Measurements from ENCODE around the gene LIN7A.
"Not testable (repeated sequence)": the region's sequence is repeated elsewhere in the genome, so short reads cannot be mapped to it uniquely, and the experiment has no call there.

LIN7A gene

GRCh38 chr12:80807640-80808288 lies 130.0 kb downstream of the LIN7A start:
- no peak for DNase-seq (ENCODE audit: low read depth)

GRCh38 chr12:80805106-80805505 lies 132.6 kb downstream of the LIN7A start:
- DNase-seq (ENCODE audit: low read depth), result no peak

- peak; percentile 17 for DNase-seq (ENCODE audit: low read depth)
Measured at GRCh38 chr12:80802652-80803400, 134.9 kb downstream of the LIN7A start.

GRCh38 chr12:80798281-80798680 lies 139.5 kb downstream of the LIN7A start:
- peak; percentile 18 for DNase-seq (ENCODE audit: low read depth)

GRCh38 chr12:80794551-80794950 lies 143.2 kb downstream of the LIN7A start:
- DNase-seq (ENCODE audit: low read depth), result no peak

DNA sequence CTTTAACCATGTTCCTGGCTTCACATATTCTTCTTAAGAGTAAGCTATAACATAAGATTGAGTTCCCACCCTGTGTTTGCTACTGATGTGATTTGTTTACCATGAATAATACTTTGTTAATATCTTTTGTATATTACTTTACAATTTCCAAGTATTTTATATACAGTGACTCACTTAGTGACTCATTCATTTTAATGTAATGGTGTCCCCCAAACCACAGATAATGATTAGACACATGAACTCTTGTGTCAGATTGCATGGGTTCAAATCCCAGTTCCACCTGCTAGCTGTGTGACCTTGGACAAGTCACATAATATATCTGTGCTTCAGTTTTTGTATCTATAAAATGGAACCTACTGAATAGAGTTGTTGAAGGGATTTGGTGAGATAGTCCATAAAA lies 144.9 kb downstream of the LIN7A start:
- DNase-seq (ENCODE audit: low read depth), result no peak

DNA sequence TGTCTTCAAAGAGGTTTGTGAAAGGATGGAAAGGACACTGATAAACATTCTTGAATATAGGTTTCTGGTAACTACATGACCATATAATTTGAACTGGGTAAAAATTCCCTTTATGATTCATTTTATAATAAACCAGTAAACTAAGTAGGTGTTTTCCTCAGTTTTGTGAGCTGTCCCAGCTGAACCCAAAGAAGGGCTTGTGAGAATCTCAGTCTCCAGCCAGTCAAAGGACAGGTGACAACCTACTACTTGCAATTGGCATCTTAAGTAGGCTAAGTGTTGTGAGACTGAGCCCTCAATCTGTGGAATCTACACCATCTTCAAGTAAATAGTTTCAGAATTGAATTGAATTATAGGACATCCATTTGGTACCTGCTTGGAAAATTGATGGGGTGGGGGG lies 145.9 kb downstream of the LIN7A start:
- DNase-seq (ENCODE audit: low read depth), result no peak

- not testable (repeated sequence) for DNase-seq (ENCODE audit: low read depth)
Measured at GRCh38 chr12:80788407-80788806, 149.3 kb downstream of the LIN7A start.

DNA sequence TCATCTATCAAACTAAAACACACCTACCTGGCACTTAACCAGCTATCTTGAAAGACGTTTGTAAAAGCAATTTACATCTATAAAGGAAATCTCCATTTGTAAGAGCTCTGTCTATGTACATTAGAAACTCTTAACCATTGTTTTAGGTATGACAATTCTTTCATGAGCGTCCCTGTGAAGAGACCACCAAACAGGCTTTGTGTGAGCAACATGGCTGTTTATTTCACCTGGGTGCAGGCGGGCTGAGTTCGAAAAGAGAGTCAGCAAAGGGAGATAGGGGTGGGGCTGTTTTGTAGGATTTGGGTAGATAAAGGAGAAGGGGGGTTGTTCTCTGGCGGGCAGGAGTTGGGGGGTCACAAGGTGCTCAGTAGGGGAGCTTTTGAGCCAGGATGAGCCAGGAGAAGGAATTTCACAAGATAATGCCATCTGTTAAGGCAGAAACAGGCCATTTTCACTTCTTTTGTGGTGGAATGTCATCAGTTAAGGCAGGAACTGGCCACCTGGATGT lies 154.7 kb downstream of the LIN7A start:
- DNase-seq (ENCODE audit: low read depth), result not testable (repeated sequence)

DNA sequence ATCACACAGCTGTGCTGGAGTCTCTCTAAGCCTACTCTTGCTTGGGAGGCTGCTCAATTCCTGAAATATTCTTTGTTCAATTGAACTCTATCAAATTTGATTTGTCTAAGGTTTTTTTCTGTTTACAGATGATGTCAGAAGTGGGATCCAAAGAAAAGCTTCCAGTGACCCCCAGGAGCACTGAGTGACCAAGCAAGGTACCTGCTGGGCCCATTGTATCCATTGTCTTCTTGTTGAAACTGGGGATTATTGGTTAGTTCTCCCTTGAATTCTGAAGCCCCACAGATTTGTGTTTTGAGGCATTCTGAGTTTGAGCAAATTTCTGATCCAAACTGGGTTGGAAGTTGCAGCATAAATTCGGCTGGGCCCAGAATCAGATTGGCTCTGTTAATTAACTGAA lies 156.4 kb downstream of the LIN7A start:
- DNase-seq (ENCODE audit: low read depth), result no peak

GRCh38 chr12:80780746-80781145 lies 157.0 kb downstream of the LIN7A start:
- DNase-seq (ENCODE audit: low read depth), result no peak

DNA sequence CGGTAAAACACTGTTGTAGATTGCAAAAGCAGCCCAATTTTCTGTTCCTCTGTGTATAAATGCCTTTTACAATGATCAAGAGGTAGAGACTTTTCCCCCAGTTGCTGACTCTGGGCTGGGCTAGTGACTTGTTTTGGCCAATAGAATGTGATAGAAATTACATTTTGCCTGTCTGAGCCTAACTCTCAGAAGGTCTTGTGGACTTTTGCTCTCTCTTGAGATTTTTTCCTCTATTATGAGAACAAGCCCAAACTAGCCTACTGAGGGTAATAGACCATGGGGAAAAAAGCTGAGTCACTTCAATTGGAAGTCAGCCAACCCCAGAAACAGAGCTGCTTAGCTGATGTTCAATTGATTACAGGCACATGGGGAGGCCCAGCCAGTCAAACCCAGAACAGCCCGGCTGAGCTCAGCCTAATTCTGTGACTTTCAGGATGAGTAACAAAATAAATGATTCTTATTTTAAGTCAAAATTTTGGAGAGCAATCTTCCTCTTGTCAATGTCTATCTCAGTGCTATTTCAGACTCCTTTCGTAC lies 159.7 kb downstream of the LIN7A start:
- peak; percentile 95 for DNase-seq (ENCODE audit: low read depth)

DNA sequence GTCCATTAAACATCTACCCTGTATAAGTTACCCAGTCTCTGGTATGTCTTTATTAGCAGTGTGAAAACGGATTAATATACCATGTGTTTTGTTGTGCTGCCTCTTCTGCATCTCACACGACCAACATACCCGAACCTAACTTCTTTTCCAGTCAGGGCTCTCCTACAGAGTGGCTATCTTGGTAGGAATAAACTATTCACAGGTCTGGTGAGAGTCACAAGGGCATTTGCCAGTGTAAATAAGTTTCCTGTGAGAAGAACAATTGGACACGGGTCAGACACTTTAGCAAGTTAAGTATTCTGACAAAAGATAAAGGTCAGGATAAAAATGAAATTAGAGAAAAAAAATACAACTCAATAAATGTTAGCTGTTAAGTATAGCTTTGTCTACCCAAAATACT lies 160.1 kb downstream of the LIN7A start:
- no peak for DNase-seq (ENCODE audit: low read depth)

DNA sequence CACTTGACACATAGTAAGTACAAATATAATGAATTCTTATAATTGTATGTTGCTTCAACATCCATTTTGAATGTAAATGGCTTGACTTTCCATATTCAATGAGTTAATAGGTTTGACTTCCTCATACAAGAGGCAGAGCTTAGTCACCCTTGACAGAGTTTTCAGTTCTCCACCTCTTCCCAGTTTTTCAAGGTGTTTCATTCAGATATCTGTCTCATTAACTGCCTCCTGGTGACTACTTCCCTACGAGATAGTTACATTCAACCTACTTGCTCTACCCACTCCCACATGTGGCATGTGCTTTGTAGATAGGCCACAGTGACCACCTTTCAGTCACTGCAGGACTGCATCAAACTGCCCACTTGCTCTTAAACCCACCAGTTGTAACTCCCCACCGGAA lies 161.0 kb downstream of the LIN7A start:
- no peak for DNase-seq (ENCODE audit: low read depth)

GRCh38 chr12:80770958-80771357 lies 166.8 kb downstream of the LIN7A start:
- no peak for DNase-seq (ENCODE audit: low read depth)

DNA sequence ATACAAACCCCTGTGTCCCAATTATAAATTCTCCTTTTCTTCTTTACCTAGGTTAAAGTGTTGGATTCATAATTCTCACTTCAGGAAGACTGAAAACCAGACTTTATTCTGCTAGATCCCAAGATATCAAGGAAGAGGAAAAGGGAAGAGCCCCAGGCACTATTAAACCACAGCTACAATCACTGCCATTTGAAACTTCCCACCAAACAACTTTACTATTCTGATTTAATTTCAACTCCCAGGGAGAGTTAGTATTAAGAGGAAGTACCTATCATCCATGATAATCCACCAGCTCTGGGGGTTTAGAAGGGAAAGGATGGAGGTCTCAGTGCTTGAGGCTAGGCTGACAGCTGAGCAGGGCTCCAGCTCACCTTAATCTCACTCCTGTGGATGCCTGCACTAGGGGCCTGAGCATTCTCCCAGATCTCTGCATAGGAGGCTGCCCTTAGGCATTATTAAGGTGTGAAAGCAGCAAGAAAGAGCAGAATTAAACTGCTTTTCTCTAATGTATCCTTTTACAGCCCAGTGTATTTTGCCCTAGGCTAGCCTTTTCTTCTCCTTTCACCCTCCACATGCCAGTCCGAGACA lies 168.1 kb downstream of the LIN7A start:
- no peak for DNase-seq (ENCODE audit: low read depth)

GRCh38 chr12:80766897-80767296 lies 170.8 kb downstream of the LIN7A start:
- DNase-seq (ENCODE audit: low read depth), result no peak

GRCh38 chr12:80766210-80766609 lies 171.5 kb downstream of the LIN7A start:
- DNase-seq (ENCODE audit: low read depth), result no peak

DNA sequence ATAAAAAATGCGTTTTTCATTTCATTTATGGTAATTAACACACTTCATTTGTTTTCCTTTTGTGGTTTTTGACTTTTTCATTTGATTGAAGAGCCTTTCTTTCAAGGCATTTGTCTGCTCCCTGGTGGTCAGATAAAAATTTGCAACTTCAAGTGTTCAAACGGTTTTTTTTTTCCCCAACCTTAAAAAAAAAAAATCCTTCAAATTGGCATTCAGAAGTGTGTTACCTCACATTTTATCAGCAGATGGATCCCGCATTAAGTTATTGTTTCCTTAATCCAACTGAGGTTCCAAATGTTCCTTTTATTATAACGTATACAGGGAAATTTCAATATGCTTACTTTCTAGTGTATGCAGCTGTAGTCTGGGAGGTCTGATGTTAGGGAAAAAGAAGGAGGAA lies 173.9 kb downstream of the LIN7A start:
- DNase-seq (ENCODE audit: low read depth), result peak; percentile 60

GRCh38 chr12:80761838-80762237 lies 175.9 kb downstream of the LIN7A start:
- DNase-seq (ENCODE audit: low read depth), result no peak

DNA sequence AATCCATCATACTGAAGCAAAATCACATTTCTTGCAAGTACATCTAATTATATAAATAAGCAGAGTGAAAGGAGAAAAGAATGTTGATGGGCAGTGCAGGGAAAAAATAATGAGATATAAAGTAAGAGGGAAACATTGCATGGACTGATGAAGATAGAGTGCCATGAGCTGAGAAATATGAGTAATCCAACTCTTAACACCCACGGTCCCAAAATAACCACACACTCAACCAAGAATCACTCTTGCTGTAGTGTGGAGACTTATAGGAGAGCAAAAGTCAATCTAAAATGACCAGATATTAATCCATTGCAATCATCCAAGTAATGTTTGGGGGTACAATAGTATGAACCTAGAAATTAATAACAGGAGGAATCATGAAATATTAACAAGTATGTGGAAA lies 180.9 kb downstream of the LIN7A start:
- DNase-seq (ENCODE audit: low read depth), result no peak

DNA sequence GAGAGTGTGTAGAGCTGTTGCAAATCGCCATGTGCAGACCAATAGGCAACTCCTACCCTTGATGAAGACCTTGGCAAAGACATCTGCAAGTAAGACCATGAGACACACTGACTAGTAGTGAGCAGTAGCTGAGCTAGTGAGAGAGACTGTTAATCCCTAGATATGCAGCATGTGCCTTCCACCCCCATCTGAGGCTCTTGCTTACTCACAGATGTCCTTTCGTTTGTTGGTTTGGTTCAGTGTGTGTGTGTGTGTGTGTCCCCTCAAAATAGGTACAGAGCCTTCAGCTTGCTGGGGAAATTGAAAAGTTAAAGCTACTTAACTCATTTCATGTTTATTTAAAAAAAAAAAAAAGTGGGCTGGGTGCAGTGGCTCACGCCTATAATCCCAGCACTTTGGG lies 183.5 kb downstream of the LIN7A start:
- DNase-seq (ENCODE audit: low read depth), result no peak

- no peak for DNase-seq (ENCODE audit: low read depth)
Measured at GRCh38 chr12:80752464-80752863, 185.3 kb downstream of the LIN7A start.
